ENCODE measurements around the gene SEMA3G. TPM values are rescaled to one million over a fixed set of nuclear protein-coding genes. Genes with fewer than 3 reads are reported as not detected.

The SEMA3G gene
- total and polyA plus RNA-seq, 2 experiments from 2014 or later = 0.47 to 2.5 TPM

- Histone ChIP-seq H3K27me3 (ENCODE audit: insufficient read depth) (no peaks in the 10 kb centered on the region), H3K4me3 (no peak overlapping the region), H3K4me2 (no peak overlapping the region), H3F3A (replicated peaks; ENCODE audit: low read depth) (no peaks in the 10 kb centered on the region), H2AFZ (no peak overlapping the region), H3K4me1 (ENCODE audit: insufficient read depth) (no peaks in the 10 kb centered on the region), H3K36me3 (ENCODE audit: insufficient read depth) (no peaks in the 10 kb centered on the region), H3K27ac (ENCODE audit: low read depth) (no peak overlapping the region), H4K20me1 (replicated peaks; ENCODE audit: insufficient read depth) (no peaks in the 10 kb centered on the region), H3K9me2 (ENCODE audit: insufficient read depth) (no peaks in the 10 kb centered on the region), H3K79me2 (replicated peaks; ENCODE audit: insufficient read depth) (no peaks in the 10 kb centered on the region)
- ATAC-seq (no peak), DNase-seq (ENCODE audit: low spot score) (no peak)
- Mint-ChIP-seq H3K4me1 (peaks cover 5% of the 10 kb centered on the region; the same call in 2 of the 3 replicates), H3K4me3 (no peak overlapping the region), H3K36me3 (ENCODE audit: low read depth) (no peaks in the 10 kb centered on the region; the same call in 2 of the 3 replicates), H3K9me3 (no peaks in the 10 kb centered on the region), H3K27me3 (ENCODE audit: insufficient read depth, low read depth, poor library complexity) (peaks cover 10% of the 10 kb centered on the region), H3K27ac (no peak overlapping the region)
- no peak for TF ChIP-seq EZH2phosphoT487 (IDR thresholded peaks at IDR 0.05; ENCODE audit: unreplicated experiment)
- TF ChIP-seq ZNF331 (CRISPR knock-in tag; IDR thresholded peaks at IDR 0.05; ENCODE audit: low read depth) = no peak
- no peak for TF ChIP-seq CTCF (conservative IDR thresholded peaks at IDR 0.05; ENCODE audit: low read depth in 2 of 2)
- TF ChIP-seq NANOG (IDR thresholded peaks at IDR 0.05; ENCODE audit: borderline replicate concordance) = no peak
- no peak for TF ChIP-seq EZH2 (IDR thresholded peaks at IDR 0.05; ENCODE audit: low read depth, unreplicated experiment)
- TF ChIP-seq ZNF114 (CRISPR knock-in tag; IDR thresholded peaks at IDR 0.05) = no peak
- no peak for TF ChIP-seq CREB1 (CRISPR knock-in tag; IDR thresholded peaks at IDR 0.05; ENCODE audit: low read depth)
- TF ChIP-seq POLR2AphosphoS5 (IDR thresholded peaks at IDR 0.05; ENCODE audit: low read depth) = no peak
- TF ChIP-seq REST (IDR thresholded peaks at IDR 0.05; ENCODE audit: unreplicated experiment) = no peak
- TF ChIP-seq STAT1 (IDR thresholded peaks at IDR 0.05; ENCODE audit: unreplicated experiment) = no peak
- no peak for TF ChIP-seq JUNB (IDR thresholded peaks at IDR 0.05; ENCODE audit: unreplicated experiment)
- no peak for TF ChIP-seq ETS1 (IDR thresholded peaks at IDR 0.05)
- no peak for TF ChIP-seq ZNF462 (CRISPR knock-in tag; IDR thresholded peaks at IDR 0.05)
Observed at GRCh38 chr3:52439426-52440248, 5.3 kb downstream of the SEMA3G start.

Data from GM23338 (cell line).